ENCODE results near the gene LAG3. TPM values are rescaled to one million over a fixed set of nuclear protein-coding genes. Genes with fewer than 3 reads are reported as not detected.
A peak's percentile ranks its signal among the peaks of the same experiment; 100 is the strongest.

LAG3 gene
- total RNA-seq, 1 experiment from 2014 or later = 2.6 TPM

DNA sequence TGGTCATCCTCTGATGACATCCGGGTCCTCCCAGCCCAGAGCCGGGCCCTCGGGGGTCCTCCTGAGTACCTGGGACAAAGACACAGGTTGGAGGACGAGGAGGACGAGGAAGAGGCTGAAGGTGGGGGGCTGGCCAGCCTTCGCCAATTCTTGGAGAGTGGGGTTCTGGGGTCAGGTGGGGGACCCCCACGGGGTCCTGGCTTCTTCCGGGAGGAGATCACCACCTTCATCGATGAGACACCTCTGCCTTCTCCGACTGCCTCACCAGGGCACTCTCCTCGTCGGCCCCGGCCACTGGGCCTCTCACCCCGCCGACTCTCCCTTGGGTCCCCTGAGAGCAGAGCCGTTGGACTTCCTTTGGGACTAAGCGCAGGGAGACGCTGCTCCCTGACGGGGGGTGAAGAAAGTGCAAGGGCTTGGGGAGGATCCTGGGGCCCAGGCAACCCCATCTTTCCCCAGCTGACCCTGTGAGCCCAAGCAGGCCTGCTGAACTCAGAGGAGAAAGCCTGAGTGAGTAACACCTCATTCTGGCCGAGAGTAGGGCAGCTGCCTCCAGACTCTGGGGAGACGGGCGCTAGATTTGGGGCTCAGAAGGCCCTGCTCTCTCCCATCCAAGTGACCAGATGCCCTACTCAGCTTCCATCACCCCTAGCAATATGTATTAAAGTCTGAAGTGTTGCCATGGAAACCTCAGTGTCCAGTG is 54.6 kb downstream of the LAG3 start (continued):
- TF ChIP-seq, protein P1, sequence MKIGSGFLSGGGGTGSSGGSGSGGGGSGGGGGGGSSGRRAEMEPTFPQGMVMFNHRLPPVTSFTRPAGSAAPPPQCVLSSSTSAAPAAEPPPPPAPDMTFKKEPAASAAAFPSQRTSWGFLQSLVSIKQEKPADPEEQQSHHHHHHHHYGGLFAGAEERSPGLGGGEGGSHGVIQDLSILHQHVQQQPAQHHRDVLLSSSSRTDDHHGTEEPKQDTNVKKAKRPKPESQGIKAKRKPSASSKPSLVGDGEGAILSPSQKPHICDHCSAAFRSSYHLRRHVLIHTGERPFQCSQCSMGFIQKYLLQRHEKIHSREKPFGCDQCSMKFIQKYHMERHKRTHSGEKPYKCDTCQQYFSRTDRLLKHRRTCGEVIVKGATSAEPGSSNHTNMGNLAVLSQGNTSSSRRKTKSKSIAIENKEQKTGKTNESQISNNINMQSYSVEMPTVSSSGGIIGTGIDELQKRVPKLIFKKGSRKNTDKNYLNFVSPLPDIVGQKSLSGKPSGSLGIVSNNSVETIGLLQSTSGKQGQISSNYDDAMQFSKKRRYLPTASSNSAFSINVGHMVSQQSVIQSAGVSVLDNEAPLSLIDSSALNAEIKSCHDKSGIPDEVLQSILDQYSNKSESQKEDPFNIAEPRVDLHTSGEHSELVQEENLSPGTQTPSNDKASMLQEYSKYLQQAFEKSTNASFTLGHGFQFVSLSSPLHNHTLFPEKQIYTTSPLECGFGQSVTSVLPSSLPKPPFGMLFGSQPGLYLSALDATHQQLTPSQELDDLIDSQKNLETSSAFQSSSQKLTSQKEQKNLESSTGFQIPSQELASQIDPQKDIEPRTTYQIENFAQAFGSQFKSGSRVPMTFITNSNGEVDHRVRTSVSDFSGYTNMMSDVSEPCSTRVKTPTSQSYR (CRISPR knock-in tag; IDR thresholded peaks at IDR 0.05) = no peak
- no peak for TF ChIP-seq GRHL2 (CRISPR knock-in tag; IDR thresholded peaks at IDR 0.05; ENCODE audit: insufficient replicate concordance, severe bottlenecking)
- no peak for TF ChIP-seq CREB1 (CRISPR knock-in tag; IDR thresholded peaks at IDR 0.05)
- no peak for TF ChIP-seq NFATC4 (CRISPR knock-in tag; IDR thresholded peaks at IDR 0.05)
- TF ChIP-seq EMX1 (CRISPR knock-in tag; IDR thresholded peaks at IDR 0.05) = no peak

DNA sequence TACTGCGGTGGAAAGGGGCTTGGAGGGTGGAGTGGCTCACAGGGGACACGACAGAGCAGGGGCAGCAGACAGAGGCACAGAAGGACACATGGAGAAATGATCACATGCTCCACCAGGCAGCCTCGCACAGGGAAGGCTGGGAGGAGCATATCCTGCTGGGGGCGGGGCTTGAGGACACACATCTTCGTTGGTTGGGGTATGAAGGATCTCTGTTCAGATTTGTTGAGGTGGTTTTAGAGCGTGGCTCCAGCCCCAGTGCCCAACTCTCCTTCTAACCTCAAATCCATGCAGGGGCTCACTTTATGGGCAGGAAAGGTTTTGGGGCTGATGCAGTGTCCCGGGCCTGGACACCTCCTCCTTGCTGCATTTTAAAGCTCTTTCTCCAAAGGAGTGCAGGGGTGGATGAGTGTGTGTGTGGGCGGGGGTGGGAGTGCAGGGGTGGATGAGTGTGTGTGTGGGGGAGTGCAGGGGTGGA is 55.2 kb downstream of the LAG3 start:
- peak; percentile 89 for DNase-seq (ENCODE audit: low spot score)
- ATAC-seq = peak; percentile 50
- POLR2A ChIA-PET = interaction anchor here (1.0 to 1.5 kb wide), 3 partner anchors 46 to 75 kb away, joined by 3 to 4 read pairs (median 4); partner anchors contain the start of genes MLF2 and SPSB2
- CTCF ChIA-PET = interaction anchor here (0.8 to 8.9 kb wide), 8 partner anchors 13 to 207 kb away, joined by 3 to 110 read pairs (median 4); partner anchors contain the start of genes GNB3, LAG3, MLF2 and PTMS
- Mint-ChIP-seq H3K27ac (peak overlapping the region; percentile 35), H3K4me3 (peak overlapping the region; percentile 65), H3K27me3 (ENCODE audit: low read depth) (peaks cover 38% of the 10 kb centered on the region), H3K36me3 (peaks cover 21% of the 10 kb centered on the region), H3K9me3 (no peaks in the 10 kb centered on the region), H3K4me1 (peaks cover 51% of the 10 kb centered on the region)
- no peak for TF ChIP-seq JAZF1 (CRISPR knock-in tag; IDR thresholded peaks at IDR 0.05)
- TF ChIP-seq, protein P2, sequence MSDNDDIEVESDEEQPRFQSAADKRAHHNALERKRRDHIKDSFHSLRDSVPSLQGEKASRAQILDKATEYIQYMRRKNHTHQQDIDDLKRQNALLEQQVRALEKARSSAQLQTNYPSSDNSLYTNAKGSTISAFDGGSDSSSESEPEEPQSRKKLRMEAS (CRISPR knock-in tag; IDR thresholded peaks at IDR 0.05) = peak; percentile 55; the same call in 1 of the 2 replicates
- TF ChIP-seq SP1 (CRISPR knock-in tag; conservative IDR thresholded peaks at IDR 0.05) = peak; percentile 35; the same call in 1 of the 2 replicates
- TF ChIP-seq ZNF232 (CRISPR knock-in tag; IDR thresholded peaks at IDR 0.05) = 0 out of 2 replicates have a peak, but pooled peaks have one; percentile 32
- TF ChIP-seq, protein P3, sequence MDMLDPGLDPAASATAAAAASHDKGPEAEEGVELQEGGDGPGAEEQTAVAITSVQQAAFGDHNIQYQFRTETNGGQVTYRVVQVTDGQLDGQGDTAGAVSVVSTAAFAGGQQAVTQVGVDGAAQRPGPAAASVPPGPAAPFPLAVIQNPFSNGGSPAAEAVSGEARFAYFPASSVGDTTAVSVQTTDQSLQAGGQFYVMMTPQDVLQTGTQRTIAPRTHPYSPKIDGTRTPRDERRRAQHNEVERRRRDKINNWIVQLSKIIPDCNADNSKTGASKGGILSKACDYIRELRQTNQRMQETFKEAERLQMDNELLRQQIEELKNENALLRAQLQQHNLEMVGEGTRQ (CRISPR knock-in tag; IDR thresholded peaks at IDR 0.05) = peak; percentile 88
- TF ChIP-seq, protein P4, sequence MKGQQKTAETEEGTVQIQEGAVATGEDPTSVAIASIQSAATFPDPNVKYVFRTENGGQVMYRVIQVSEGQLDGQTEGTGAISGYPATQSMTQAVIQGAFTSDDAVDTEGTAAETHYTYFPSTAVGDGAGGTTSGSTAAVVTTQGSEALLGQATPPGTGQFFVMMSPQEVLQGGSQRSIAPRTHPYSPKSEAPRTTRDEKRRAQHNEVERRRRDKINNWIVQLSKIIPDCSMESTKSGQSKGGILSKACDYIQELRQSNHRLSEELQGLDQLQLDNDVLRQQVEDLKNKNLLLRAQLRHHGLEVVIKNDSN (CRISPR knock-in tag; IDR thresholded peaks at IDR 0.05) = peak; percentile 88
- TF ChIP-seq MYBL2 (CRISPR knock-in tag; IDR thresholded peaks at IDR 0.05) = no peak

Other genes with a start within 250 kb of the LAG3 start
- 4,276 to 4,694 TPM (median 4,682 TPM) in 3 replicates for gene GAPDH, start 238.0 kb upstream of the LAG3 start, total RNA-seq (2021)
- 14.1 to 15.4 TPM (median 14.5 TPM) in 3 replicates for gene IFFO1, start 216.5 kb upstream of the LAG3 start, total RNA-seq (2021)
- gene NOP2, start 204.2 kb upstream of the LAG3 start, total RNA-seq (2021) = 68.4 to 79.4 TPM (median 72.4 TPM) in 3 replicates
- 333 to 354 TPM (median 334 TPM) in 3 replicates for gene CHD4, start 165.1 kb upstream of the LAG3 start, total RNA-seq (2021)
- gene LPAR5, start 136.6 kb upstream of the LAG3 start, total RNA-seq (2021) = 0.20 to 0.57 TPM (median 0.48 TPM) in 3 replicates
- 2.1 to 4.2 TPM (median 3.2 TPM) in 3 replicates for gene ACRBP, start 125.1 kb upstream of the LAG3 start, total RNA-seq (2021)
- 23.0 to 27.4 TPM (median 26.7 TPM) in 3 replicates for gene ING4, start 109.4 kb upstream of the LAG3 start, total RNA-seq (2021)
- gene ZNF384, start 83.1 kb upstream of the LAG3 start, total RNA-seq (2021) = 63.8 to 64.7 TPM (median 64.4 TPM) in 3 replicates
- 7.7 to 9.9 TPM (median 8.2 TPM) in 3 replicates for gene PIANP, start 71.7 kb upstream of the LAG3 start, total RNA-seq (2021)
- gene COPS7A, start 48.5 kb upstream of the LAG3 start, total RNA-seq (2021) = 41.2 to 43.8 TPM (median 41.4 TPM) in 3 replicates
- 226 to 236 TPM (median 229 TPM) in 3 replicates for gene MLF2, start 19.4 kb upstream of the LAG3 start, total RNA-seq (2021)
- 370 to 539 TPM (median 525 TPM) in 3 replicates for gene PTMS, start 6.2 kb upstream of the LAG3 start, total RNA-seq (2021)
- 2.5 to 3.3 TPM (median 2.7 TPM) in 3 replicates for gene CD4, start 17.0 kb downstream of the LAG3 start, total RNA-seq (2021)
- gene GPR162, start 49.3 kb downstream of the LAG3 start, total RNA-seq (2021) = 7.3 to 9.3 TPM (median 8.2 TPM) in 3 replicates
- gene P3H3, start 55.9 kb downstream of the LAG3 start, total RNA-seq (2021) = 49.9 to 55.7 TPM (median 50.7 TPM) in 3 replicates
- gene GNB3, start 68.4 kb downstream of the LAG3 start, total RNA-seq (2021) = 14.0 to 16.5 TPM (median 14.3 TPM) in 3 replicates
- 47.1 to 61.8 TPM (median 49.1 TPM) in 3 replicates for gene CDCA3, start 78.8 kb downstream of the LAG3 start, total RNA-seq (2021)
- gene USP5, start 79.6 kb downstream of the LAG3 start, total RNA-seq (2021) = 141 to 158 TPM (median 149 TPM) in 3 replicates
- gene TPI1, start 95.0 kb downstream of the LAG3 start, total RNA-seq (2021) = 1,045 to 1,242 TPM (median 1,195 TPM) in 3 replicates
- 21.2 to 25.5 TPM (median 22.7 TPM) in 3 replicates for gene SPSB2, start 100.8 kb downstream of the LAG3 start, total RNA-seq (2021)
- 3.1 to 5.3 TPM (median 4.9 TPM) in 3 replicates for gene LRRC23, start 132.3 kb downstream of the LAG3 start, total RNA-seq (2021)
- gene ENO2, start 142.1 kb downstream of the LAG3 start, total RNA-seq (2021) = 118 to 170 TPM (median 165 TPM) in 3 replicates
- 80.0 to 87.1 TPM (median 80.5 TPM) in 3 replicates for gene ATN1, start 155.4 kb downstream of the LAG3 start, total RNA-seq (2021)
- gene RNU7-1, start 171.3 kb downstream of the LAG3 start, total RNA-seq (2021) = not detected in 3 replicates
- 158 to 181 TPM (median 172 TPM) in 3 replicates for gene C12orf57, start 171.5 kb downstream of the LAG3 start, total RNA-seq (2021)
- gene PTPN6, start 178.8 kb downstream of the LAG3 start, total RNA-seq (2021) = 27.1 to 34.7 TPM (median 34.5 TPM) in 3 replicates
- gene PHB2, start 198.1 kb downstream of the LAG3 start, total RNA-seq (2021) = 350 to 397 TPM (median 352 TPM) in 3 replicates
- gene EMG1, start 198.4 kb downstream of the LAG3 start, total RNA-seq (2021) = 59.3 to 78.6 TPM (median 59.8 TPM) in 3 replicates
- 35.3 to 40.0 TPM (median 36.2 TPM) in 3 replicates for gene LPCAT3, start 246.0 kb downstream of the LAG3 start, total RNA-seq (2021)